ENCODE results near the gene CLP1.
"Not testable (repeated sequence)": the region's sequence is repeated elsewhere in the genome, so short reads cannot be mapped to it uniquely, and the experiment has no call there.

Gene CLP1

GRCh38 chr11:57667117-57667735 lies 9.7 kb downstream of the CLP1 start:
- DNase-seq, result peak; percentile 99

- DNase-seq, result peak; percentile 99
These were observed 10.3 kb downstream of the CLP1 start, which contains the start of gene ZDHHC5 for GRCh38 chr11:57667736-57668433. TSS of gene ZDHHC5 (plus strand) at chr11:57668114. CDS start at chr11:57673091, 4,977 bp downstream.

- no peak for DNase-seq
These were observed 10.8 kb downstream of the CLP1 start for GRCh38 chr11:57668434-57668782.

- no peak for DNase-seq
These were observed 16.7 kb downstream of the CLP1 start for GRCh38 chr11:57674251-57674650.

GRCh38 chr11:57675176-57675941 lies 17.8 kb downstream of the CLP1 start:
- DNase-seq, result no peak

GRCh38 chr11:57679396-57679795 lies 21.8 kb downstream of the CLP1 start:
- DNase-seq, result no peak

- DNase-seq, result peak; percentile 18
These were observed 23.0 kb downstream of the CLP1 start for GRCh38 chr11:57680552-57680874.

- no peak for DNase-seq
These were observed 23.6 kb downstream of the CLP1 start for GRCh38 chr11:57681168-57681567.

GRCh38 chr11:57690474-57690873 lies 32.9 kb downstream of the CLP1 start:
- DNase-seq, result not testable (repeated sequence)

- no peak for DNase-seq
These were observed 41.3 kb downstream of the CLP1 start for GRCh38 chr11:57698843-57699365.

- no peak for DNase-seq
These were observed 42.3 kb downstream of the CLP1 start for GRCh38 chr11:57699813-57700212.

GRCh38 chr11:57700425-57700824 lies 42.9 kb downstream of the CLP1 start:
- no peak for DNase-seq

- DNase-seq, result no peak
These were observed 45.8 kb downstream of the CLP1 start for GRCh38 chr11:57703341-57703740.

GRCh38 chr11:57704932-57705331 lies 47.4 kb downstream of the CLP1 start:
- DNase-seq, result no peak

GRCh38 chr11:57705432-57705831 lies 47.9 kb downstream of the CLP1 start:
- DNase-seq, result not testable (repeated sequence)

- DNase-seq, result no peak
These were observed 52.3 kb downstream of the CLP1 start for GRCh38 chr11:57709802-57710367.

Measured in fibroblast of skin of back (primary cell).